T47D (cell line): ENCODE measurements around the gene PDIA5.

Source experiments
- DNase-seq, 2 experiments: peaks; one replicate each; pipeline versions ENCODE4 v3.0.0 to v3.0.0-alpha.2; 2011 to 2012; ENCODE audit warnings: low read depth in 1 of 2, low spot score in 1 of 2
- JUND ChIP-seq: IDR thresholded peaks from 2 replicates; pipeline ENCODE4 v1.6.1; 2012; ENCODE audit warnings: low read depth
- in situ Hi-C: cut with HindIII; loops from 2 replicates; pipeline ENCODE4 v1.10.0; 2016; ENCODE audit warnings: low sequenced_read_pairs, low pct_unique_long_range_greater_than_20kb

PDIA5 gene

DNA sequence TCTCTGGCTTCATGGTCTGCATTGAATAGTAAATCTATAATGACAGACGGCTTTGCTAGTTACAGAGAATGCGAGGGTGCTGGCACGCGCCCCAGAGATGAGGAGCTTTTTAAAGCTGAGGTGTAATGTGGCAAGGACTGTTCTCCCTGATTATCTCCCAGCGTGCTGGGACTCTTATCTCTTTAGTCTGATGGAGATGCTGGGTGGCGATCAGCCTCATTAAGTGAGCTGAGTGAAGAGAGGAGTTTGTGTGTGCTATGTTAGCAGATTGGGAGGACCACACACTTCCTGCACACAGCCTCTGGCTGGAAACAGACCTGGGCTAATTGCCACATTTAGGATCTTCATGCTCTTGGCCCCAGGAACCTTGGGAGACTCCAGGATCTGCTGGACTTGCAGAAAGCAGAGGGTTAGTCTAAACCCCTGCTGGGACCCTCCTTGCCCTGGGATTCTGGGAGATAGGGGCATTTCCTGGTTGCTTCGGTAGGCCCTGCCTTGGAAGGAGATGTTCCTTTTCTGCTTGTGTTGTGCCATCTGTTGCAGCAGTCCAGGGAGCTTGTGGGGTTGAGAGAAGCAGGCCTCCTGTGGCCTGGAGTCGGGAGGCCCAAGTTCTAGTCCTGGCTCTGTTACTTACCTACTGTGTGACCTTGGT is 15.0 kb downstream of the PDIA5 start:
- in situ Hi-C loops: no loop called here
- no peak for DNase-seq
- no peak for TF ChIP-seq JUND

DNA sequence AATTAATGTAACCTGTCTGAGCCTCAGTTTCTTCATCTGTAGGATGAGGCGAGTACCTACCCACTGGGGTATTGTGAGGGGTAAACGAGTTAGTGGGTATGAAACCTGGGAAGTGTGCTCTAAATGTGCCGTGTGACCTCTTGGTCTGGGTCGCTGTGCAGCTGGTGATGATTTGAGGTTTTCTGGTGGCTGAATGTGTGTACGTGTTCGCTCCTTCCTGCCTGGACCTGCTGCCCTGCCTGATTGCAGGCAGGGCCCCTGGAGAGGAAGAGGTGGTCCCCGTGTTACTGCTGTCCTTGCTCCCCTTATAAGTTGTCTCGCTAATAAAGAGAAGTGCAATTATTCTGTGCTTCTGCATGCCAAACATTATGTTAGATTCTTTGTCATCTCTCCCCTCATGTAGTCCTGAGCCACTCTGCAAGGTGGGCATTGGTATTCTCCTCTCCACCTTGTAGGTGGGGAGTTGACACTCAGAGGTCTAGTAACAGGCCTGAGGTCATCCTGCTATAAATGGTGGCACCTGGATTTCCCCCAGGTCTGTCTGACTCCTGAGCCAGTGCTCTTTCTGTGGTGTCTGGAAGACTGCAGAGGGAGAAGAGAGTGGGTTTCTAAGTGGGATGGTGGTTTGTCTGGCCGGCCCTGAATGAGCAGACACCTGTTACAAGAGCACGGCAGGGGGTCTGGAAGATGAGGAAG is 15.7 kb downstream of the PDIA5 start:
- in situ Hi-C loops: no loop called here

DNA sequence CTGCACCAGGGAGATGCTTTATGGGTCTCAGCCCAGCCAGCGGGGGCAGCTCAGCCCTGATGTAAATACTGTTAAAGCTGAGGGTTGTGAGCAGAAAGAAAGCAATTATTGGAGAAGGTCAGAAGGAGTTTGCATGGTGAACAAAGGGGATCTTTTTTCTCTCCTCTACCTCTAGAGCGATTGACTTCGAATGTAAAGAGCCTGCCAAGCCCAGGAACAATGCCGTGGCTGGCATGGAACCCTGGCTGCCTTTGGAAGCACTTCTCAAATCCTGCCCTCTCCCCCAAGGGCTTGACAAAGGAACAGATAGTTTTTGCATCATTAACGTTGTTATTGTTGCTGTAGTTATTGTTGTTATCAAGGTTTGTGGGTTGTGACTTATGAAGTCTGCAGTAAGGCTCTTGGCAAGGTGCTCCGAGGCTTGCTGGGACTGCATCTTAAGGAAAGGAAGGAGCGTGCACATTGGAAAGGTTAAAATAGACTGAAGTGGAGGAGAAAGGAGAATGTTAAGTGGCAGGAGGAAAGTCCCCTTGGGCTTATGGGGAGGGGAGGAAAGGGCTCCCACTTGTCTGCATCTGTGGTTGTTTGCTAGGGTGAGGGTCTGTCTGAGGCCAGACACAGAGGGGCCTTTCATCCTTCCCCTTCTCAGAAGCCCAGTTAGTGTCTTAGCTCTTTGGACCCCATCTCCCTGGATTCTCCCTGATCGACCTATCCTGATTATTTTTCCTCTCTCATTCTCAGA is 16.7 kb downstream of the PDIA5 start:
- DNase-seq: no peak
- in situ Hi-C loops: no loop called here
- no peak for TF ChIP-seq JUND

More for the DNA sequence above, 15.7 kb downstream of the PDIA5 start:
- TF ChIP-seq JUND: no peak
- DNase-seq: no peak

DNA sequence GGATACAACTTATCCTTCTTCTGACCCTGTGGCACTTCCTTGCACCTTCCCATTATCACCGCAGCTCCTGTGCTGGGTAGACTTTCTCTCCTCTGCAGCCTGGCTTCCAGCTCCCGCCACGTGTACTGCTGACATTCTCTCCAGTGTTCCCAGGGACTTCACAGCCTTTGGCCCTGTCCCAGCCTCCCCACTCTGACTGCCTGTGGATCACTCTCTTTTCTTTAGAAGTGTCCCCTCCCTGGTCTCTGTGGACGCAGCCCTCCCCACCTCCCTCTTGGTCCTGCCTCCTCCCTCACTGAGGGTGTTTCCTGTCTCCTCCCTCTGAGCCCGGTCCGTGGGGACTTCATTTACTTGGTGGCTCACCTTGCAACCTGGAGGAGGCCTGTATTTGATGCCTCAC is 17.4 kb downstream of the PDIA5 start:
- in situ Hi-C loops: no loop called here
- no peak for TF ChIP-seq JUND
- no peak for DNase-seq

DNA sequence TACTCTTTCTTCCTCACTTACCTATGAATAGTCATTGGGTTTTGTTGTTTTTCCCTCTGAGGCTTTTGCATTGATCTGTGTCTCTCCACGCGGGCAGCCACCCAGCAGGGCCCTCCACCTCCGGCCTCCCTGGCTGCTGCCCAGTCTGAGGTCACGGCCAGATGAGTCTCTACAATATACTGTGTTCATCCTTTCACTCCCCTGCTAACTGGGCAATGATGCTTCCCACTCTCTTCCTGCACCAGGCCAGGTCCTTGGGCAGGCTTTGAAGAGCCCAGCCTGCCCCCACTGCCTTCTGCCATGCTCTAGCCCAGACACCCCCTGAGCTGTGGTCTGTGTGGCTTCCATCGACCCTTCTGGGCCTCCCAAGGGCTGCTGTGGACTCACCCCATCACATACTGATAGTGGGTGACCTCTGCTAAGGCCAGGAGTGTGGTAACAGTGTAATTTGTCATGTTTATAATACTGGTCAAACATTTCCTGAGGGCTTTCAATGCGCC is 18.0 kb downstream of the PDIA5 start:
- in situ Hi-C loops: no loop called here
- DNase-seq: no peak
- TF ChIP-seq JUND: no peak

DNA sequence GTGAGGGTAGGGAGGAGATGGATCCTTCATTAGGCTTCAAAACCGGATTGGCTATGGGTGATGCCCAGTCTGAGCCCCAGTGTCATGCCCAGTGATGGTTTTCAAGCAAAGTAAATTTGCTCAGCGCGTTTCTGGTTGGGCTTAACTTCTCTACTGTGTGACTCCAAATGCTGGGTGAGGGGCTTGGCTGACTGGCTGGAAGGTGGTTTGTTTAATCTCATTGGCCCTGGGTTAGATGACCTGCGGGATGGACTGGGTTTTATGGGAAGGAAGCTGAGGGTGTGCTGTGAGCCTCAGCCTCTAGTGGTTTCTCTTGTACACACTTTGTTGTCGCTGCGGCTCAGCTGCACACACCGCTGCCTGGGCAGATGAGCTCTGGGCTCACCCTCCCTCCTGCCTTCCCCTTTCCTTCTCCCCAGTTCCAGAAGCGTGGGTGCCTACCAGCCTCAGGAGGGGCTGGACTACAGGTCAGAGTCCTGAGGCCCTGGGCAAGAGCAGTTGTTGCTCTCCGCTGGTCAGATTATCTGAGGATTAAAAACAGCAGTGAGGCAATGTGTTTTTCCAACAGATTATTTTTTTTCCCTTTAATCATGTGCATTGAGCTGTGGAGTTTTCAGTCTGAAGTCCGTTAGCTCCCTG is 18.6 kb downstream of the PDIA5 start:
- no peak for DNase-seq
- in situ Hi-C loops: no loop called here
- no peak for TF ChIP-seq JUND

DNA sequence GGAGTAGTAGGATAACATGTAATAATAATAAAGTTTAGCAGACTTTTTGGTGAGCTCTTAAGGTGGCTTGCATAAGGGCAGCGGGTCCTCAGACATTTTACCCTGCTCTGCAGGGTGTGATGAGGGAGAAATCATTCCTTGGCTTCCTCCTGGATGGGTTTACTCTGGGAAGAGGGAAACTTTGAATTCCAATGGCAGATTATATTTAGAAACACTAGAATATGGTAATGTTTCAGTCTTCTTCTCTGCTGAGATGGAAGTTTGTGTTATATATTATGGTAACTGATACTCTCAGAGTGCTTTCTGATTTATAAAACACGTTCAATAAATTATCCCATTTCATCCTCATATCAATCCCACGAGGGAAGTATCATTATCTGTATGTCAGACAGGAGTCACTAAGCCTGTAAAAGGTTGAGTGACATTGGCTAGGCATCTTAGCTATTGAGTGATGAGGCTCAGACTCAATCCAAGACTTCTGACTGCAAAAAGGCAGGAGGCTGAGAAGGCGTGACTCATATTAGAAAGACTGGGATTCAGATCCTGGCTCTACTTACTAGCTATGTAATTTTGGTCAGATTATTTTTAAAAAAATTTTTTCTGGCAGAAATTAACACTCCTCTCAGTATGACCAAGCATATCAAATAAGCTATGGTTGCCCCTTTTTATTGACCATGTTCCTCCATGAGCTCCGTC is 19.3 kb downstream of the PDIA5 start:
- DNase-seq: no peak
- in situ Hi-C loops: no loop called here
- TF ChIP-seq JUND: no peak

DNA sequence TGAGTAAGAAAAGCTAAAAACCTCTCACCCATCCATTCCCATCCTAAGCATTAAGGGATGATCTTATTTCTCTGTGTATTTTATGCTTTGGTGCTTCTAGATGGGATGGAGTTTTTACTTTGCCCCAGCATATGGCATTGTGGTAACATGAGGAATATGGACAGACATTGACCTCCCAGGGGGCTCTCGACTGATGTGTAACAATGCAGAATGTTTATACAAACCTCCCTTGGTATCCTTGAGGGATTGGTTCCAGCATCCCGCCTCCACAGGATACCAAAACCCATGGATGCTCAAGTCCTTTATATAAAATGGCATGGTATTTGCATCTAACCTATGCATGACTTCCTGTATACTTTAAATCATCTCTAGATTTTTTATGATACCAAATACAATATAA is 21.6 kb downstream of the PDIA5 start:
- in situ Hi-C loops: no loop called here
- TF ChIP-seq JUND: no peak
- DNase-seq: no peak

DNA sequence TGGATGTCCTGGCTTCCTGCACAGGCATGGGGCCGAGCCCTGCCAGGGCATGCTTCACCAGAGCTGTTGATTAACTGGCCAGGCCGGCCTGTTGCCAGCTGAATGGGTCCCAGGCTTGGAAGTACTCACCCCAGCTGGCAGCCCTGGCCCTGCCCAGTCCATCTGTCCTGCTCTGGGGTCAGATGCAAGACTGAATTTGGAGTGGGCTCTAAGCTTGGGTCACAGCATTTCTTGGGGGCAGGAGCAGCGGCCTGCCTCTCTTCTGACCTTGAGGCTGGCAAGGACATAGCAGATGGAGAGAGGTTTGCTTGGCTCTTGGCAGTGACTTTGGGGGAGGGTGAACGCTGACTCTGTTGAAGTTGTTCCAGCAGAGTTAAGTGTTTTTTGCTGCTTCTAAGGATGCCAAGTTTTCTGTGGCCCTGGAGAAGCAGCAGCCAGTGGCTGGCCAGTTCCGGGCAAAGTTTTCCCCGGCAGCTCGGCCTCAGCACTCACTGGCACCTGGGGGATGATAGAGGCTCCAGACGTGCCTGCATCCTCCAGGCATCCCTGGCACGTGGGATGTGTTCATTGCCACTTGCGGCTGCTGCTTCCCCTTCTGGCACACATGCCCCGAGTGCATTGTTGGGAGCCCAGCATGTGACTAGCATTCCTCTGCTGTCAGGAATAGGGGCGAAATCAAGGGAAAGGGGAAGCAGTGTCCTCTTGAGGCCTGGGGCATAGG is 22.9 kb downstream of the PDIA5 start:
- no peak for TF ChIP-seq JUND

DNA sequence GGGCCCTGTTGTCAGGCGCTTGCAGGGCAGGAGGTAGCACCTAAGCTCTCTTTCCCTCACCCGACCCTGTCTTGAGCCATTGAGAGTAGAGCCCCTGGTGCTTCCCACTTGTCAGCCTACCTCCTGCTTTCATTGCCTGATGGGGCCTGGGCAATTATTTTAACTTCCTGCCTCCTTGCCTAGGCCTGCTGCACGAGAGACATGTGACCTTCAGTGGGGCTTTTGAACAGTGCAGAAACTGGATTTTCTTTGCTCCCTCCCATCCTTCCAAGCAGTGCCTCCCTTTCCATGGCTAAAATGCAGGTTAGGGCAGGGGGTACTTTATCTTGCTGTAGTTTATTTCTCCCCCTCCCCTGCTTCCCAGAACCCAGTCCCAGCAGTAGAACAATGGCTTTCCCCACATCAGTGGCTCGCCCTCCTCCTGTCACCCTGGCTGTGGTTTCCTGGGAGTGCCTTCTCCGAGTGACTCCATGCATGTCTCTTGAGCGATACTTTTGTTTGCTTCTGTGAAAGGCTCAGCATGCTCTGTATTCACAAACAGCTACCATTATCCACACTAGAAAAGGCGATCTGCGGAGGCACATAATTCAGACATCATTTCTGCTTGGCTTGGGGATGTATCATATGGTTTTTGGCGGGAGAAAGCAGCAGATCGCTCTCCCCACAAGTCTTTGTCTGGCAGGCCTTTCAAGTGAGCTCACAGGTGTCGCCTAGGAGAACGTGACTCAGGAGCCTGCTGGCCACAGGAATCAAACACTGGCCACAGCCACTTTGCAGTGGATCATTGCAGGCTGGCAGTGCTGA is 24.1 kb downstream of the PDIA5 start:
- no peak for TF ChIP-seq JUND
- in situ Hi-C loops: no loop called here
- DNase-seq: no peak

More for the DNA sequence above, 22.9 kb downstream of the PDIA5 start:
- no peak for DNase-seq
- in situ Hi-C loops: no loop called here

DNA sequence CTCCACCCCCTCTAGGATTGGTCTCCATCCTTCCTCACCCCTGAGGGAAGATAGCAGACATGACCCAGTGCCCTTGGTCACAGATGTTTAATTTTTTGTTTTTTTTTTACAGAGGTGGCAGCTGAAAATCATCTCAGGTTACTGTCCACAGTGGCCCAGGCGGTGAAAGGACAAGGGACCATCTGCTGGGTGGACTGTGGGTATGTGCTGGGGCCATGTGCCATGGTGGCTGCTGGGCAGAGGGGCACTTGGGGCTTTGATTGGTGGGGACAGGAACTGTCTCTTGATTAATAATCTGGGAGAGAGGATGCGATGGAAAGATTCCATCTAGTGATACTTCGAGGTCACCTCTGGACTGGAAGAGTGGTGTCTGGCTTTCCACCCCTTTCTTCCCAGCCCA is 25.4 kb downstream of the PDIA5 start:
- no peak for TF ChIP-seq JUND
- in situ Hi-C loops: no loop called here
- no peak for DNase-seq
